NCI-H1417 (cell line): ENCODE data around the gene NTRK1.
A peak's percentile ranks its signal among the peaks of the same experiment; 100 is the strongest.

ENCODE experiments used
- DNase-seq, 3 experiments: peaks; one replicate each; lab custom pipeline; 2025; lab: John Stamatoyannopoulos, UW

The NTRK1 gene

DNA sequence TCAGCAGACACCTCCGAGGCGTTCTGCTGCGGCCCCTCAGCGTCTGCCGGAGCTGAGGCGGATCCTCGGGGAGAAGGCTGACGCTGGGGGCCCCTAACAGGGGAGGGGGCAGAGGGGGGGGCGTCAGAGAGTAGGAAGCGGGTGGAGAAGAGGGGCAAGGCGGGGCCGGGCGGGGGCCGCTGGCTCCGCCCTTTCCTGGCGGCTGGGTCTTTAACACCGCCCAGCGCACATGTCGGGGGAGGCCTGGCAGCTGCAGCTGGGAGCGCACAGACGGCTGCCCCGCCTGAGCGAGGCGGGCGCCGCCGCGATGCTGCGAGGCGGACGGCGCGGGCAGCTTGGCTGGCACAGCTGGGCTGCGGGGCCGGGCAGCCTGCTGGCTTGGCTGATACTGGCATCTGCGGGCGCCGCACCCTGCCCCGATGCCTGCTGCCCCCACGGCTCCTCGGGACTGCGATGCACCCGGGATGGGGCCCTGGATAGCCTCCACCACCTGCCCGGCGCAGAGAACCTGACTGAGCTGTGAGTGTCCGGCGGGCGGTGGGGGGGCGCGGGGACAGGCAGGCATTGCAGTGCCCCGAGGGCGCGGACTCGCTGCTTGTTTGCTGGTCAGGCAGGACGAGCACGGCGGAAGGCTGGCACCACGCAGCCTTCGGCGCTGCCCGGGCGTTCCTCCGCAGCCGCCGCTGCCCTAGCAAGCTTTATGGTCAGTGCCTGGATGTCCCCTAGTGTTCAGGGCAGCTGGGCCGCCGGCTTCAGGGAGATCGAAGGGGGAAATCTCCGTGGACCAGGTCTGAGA is at the start of gene NTRK1:
Gene NTRK1, plus strand, starts transcription at position 238 of the 796 bp plus-strand sequence. Its CDS starts 70 bp downstream, at position 308.
- peak; percentile 76 to 80 (median 76) for DNase-seq

DNA sequence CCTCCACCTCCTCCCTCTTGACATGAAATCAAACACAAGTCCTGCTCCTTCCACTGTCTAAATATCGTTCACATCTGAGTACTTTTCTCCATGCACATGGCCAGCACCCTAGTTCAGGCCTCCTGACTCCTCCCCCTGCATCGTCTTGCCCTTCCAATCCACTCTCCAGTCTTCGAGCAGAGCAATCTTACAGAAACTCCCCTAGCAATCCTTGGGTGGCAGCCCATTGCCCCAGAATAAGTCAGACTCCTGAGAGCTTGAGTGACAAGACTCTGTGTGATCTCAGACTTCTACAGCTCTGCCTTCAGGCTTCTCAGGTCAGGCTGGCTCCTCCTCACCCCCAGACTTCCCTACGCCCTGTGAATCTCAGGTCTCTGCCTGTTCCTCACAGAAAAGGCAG is 49.5 kb upstream of the NTRK1 start:
- no peak for DNase-seq

DNA sequence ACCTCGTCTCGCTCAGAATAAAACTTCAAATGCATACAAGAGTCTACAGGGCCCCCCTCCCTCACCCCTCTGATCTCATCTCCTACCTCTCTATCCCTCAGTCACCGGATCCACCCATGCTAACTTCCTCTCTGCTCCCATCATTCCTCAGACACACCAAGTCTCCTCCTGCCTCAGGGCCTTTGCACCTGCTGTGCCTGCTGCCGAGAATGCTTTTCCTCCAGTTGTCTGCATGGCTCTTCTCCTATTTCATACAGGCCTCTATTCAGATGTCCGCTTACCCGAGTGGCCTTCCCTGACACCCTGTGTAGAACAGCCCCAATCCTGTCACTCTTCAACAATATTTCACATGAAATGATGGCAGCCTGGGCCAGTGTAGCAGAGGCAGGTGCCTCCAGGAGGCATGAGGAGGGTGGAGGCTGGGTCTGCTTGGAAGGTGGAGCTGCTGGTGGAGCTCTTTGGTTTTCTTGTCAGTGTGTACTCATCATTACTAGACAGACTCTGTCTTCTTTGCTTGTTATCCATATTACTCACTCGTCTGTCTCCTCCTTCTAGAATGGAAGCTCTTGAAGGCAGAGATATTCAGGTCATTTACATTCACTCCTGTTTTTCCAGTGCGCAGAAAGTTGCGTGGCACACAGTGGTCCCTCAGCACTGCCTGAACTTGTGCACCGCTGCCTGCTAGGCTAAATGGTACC is 48.2 kb upstream of the NTRK1 start:
- no peak for DNase-seq

DNA sequence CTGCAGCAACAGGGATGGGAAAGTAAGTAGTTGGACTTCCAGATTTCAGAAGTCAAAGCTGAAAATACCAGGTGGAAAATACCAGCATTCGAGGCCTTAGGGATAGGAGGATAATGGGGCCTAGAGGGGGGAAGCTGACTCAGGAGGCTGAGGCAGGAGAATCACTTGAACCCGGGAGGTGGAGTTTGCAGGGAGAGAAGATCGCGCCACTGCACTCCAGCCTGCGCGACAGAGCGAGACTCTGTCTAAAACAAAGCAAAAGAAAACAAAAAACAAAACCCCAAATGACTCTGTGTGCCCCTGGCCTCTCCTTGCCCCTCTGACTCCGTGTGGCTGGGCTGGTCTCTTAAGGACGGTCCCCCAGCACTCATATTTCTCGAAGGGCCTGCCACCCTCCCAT is 47.4 kb upstream of the NTRK1 start:
- peak in 2 of 3 experiments; percentile 28 to 52 for DNase-seq

DNA sequence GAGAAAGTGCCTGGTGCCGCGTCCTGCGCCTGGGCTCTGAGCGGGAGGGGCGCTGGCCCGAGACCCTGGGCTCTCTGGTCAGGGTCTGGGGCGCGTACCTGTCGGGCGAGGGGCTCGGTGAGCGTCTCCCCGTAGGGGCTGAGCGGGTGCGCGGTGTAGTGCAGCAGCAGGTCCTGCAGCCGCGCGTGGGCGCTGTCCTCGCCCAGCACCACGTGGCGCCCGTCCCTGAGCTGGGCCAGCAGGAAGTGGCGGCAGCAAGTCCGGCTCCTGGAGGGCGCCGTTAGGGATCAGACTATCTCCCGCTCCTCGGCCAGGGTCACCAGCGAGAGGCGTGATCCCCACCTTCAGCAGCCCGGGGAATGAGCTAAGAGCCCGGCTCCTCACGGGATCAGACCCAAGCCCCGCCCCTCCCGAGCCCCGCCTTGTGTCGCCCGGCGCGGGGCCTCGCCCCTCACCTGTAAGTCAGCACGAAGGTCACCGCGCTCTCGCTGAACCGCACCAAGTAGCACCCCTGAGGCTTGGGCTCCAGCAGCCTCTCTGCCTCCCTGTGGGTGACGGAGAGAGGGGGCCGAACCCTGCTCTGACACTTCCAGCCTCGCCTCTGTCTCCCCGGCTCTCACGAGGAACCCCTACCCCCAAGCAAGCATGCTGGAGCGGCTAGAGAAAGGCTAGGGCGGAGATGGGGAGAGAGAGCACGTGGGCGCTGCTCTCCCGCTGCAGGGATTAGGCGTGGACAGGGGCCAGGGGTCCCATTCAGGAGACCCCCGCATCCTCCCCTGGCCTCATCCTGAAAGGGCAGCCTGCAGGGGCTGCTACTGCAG is 46.7 kb upstream of the NTRK1 start:
- peak; percentile 83 to 93 (median 88) for DNase-seq

DNA sequence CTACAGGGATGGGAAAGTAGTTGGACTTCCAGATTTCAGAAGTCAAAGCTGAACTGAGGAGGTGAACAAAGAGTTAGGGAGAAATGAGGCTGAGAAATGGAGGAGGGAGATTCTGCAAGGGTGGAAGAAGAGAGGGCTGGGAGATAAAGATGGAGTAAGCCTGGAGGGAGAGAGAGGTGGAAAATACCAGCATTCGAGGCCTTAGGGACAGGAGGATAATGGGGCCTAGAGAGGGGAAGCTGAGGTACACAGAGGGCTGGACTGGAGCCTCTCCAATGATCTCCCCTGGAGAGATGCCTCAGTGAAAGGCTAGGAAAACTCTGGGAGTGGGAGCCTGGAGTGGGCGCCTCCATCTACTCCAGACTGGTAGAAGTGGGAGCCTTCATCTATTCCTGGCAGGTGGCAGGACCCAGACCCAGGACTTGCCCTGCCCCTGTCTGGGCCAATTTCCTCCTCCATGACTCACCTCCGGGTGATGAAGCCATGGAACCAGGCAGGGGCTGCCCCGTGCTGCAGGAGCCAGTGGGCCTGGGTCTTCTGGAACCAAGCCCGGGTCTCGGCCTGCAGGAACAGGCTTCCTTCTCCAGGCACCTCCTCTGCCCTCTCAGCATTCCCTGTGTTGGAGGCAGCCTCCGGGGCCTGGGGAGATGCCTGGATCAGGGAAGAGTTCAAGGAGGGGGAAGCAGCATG is 45.9 kb upstream of the NTRK1 start:
- no peak for DNase-seq

DNA sequence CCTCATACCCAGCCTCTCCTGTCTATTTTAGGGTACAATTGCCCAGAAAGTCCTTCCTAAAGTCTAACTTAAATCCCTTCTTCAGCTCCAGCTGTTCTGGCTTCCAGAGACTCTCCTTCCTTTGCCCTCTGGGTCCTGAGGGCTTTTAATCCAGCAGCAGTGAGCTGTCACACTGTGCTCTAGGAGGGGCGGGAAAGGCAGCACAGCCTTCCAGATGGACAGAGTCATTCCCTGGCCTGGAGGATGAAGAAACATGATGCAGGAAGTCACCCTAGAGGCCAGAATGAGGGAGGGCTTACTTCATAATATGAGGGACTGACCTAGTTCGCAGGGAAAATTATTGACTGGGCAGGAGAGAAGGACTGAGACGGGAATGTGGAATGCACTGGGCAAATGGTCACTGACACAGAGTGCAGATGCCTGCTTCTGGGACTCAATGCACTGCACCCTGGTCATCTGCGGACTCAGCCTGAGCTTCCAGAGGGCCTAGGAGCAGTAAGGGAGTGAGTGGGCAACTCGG is 45.3 kb upstream of the NTRK1 start:
- DNase-seq, result no peak

DNA sequence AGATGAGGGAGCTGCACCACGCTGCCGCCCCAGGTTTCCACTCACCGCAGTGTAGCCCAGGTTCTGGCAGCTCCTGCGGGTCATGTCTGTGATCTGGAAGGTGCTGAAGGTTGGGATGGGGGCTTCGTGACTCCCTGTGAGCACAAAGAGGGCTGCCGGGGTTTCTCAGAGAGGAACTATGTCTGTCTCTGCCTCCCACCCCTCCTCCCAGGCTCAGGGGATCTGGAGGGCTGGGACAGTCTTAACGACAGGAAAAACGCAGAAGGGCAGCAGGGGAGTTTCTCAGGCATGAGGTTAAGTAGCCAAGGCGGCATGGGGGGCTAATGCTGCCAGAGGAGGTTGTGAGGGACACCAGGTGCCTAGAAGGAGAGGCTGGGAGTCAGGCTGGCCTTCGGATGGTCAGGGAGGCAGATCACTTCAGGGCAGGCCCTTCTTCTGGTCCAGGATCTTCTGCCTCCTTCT is 44.7 kb upstream of the NTRK1 start:
- no peak for DNase-seq

DNA sequence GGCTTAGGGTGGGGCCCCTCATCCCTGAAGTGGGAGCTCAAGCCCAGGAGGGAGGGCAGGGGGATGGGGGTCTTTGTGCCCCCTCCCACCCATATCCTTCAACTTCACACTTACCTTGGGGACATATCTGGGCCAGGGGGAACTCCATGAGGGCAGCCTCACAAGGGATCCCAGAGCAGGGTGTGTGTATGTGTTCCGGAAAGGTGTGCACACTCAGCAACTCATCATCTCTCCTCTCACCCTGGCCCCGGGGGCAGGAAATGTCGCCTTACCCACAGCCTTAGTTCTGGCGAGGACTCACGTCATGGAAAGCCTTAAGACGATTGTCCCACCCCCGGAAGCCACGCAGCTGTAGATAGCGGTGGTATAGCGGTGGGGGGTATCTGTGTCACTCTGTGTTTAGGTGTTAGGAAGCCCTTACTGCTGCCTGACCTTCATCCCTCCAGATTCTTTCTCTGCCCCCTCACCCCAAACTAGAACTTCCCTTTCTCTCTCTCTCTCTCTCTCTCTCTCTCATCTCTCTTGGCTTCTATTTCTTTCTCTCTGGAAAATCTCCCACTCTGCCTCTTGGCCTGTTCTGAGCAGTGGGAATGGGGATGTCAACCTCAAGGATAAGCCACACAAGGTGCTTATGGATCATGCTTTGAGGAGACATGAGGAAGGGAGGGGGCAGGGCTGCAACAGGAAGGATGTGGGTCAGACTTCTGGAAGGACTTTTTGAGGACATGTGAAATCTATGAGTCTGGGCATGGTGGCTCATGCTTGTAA is 43.9 kb upstream of the NTRK1 start, which contains the start of gene SH2D2A:
Gene SH2D2A, minus strand, starts transcription at position 288 of the 768 bp plus-strand sequence. Its CDS starts 140 bp downstream, at position 148.
- DNase-seq, result no peak

DNA sequence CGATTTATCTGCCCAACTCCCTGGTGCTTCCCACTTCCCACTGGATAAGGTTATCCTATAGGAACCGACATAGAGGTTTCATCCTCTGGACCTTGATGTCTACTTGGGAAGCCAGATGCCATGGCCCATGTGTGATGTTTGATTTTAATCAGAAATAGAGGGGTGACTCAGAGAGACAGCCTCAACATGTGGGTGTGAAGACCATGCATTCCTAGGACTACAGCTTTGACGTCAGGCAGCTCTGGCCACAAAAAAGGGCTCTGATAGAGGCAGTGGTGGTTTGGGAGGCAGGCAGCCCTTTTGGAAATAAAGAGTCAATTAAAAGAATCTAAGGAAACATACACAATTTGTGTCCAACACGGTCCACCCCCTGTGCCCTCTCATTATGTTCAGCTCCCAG is 38.9 kb upstream of the NTRK1 start:
- DNase-seq, result no peak

DNA sequence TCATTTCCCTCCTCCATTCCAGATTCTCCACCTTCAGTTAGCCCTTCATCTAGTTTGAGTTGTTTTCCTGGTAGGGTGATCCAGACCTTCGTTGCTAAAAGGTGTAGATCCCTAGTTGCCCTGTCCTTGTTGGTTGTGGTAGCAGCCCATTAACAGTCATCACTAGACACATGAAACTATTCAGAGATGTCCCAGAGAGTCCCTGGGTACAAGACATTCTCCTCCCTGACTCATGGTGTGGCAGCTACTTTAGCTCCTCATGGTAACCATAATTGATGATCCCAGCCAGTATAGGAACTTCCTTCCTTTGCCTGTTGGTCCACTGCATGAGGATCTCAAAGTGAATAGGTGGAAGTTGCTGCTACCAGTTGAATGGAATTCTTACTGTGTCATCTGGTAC is 38.0 kb upstream of the NTRK1 start:
- DNase-seq, result no peak

DNA sequence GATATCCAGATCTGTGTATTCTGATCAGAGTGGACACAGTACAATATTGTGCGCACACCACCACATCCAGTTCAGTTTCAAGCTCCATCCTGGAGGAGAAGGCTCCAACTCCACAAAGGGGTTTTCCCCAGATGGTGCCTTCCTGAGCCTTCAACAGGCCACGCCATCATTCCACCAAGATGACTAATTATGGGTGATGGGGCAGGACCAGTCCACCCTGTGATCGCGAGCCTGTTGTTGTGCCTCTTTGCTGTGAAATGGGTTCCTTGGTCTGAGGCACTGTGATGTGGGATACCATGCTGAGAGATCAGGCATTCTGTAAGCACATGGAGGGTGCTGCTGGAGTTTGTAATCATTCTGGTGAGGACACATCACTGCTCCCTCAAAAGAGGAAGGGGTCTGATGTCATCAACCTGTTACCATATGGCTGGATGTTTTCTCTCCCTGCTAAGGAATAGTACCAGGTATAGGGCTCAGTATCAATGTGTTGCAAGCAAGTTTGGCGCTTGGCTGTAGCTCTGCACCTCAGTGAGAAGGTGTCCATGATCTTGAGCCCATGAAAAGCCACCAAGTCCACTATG is 37.4 kb upstream of the NTRK1 start:
- no peak for DNase-seq

DNA sequence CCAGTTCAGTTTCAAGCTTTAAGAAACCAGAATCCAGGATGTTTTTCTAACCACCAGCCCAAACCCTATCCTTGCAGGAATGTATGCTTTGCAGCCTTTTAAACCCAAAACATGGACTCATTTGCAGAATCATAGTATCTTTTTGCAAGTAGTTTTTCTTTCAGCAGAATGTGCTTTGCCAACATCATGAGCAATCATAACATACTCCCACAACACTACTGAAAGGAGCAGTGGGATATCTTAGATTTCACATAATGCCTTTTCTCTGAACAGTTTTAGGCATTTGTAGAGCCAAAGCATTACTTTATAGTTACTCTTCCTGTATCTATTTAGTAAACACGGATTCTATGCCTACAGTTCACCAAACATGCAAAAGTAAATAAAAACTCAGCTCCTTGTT is 34.0 kb upstream of the NTRK1 start:
- no peak for DNase-seq

DNA sequence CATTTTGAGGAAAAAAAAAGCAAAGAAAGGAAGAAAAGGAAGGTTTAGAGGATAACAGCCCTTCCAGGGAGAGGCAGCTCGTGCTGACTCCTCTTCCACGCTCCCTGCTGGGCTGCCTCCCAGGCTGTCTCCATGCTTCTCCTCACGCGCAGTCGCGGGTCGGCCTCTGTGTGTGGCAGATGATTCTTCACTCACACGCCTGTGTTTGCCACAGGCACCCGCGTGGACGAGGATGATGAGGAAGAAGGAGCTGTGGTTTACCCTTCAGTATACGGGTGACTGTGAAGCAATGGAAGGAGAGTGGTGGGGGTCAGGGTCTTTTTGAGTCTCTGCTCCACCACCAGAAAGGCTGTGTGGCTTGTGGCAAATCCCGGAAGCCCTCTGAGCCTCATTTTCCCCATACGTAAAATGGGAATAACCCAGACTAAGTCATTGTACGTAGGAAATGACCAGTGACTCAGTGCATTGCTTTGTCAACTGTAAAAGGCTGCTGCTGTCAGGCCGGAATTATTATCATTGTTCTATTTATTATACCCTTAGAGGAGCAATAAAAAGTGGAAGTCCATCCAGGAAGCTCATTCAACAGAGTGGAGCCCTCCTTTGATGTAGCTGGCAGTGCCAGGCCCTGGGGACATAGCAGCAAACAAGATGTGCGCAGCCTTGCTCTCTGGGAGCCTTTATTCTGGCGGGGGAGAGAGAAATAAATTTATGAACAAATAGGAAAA is 32.1 kb upstream of the NTRK1 start:
- DNase-seq, result no peak

DNA sequence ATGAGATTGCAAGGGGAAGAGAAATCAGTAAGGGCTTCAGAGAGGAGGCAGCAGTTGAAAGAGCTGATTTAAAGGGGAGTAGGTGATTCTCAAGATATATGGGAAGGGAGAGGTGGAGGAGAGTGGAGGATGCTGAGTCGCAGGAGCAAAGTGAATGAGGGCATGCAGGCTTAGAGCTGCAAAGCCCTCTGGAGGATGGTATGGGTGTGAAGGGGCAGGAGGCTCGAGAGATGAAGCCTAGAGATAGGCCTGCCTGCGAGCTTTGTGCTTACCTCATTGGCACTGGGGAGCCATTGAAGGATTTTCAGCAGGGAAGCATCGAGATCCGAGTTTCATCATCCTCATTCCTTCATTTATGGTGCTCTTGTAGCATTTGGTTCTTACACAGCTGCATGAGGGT is 28.2 kb upstream of the NTRK1 start:
- no peak for DNase-seq

DNA sequence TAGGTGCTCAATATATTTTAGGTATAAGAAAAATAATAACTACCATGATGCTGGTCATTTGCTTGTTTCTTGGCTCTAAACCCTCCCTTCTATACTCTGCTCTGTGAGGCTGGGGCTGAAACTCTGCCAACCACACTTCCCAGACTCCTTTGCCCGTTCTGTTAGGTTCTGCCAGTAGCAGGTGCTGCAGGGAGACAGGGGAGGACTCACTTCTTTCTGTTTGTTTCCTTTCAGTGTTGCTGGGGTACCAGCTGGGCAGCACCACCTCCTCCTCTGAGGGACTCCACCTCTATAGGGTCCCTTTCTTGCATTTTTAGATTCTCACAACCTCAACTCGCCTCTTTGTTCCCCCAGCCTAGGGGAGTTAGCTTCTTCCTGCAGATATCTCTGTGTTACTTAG is 27.1 kb upstream of the NTRK1 start:
- DNase-seq, result no peak

DNA sequence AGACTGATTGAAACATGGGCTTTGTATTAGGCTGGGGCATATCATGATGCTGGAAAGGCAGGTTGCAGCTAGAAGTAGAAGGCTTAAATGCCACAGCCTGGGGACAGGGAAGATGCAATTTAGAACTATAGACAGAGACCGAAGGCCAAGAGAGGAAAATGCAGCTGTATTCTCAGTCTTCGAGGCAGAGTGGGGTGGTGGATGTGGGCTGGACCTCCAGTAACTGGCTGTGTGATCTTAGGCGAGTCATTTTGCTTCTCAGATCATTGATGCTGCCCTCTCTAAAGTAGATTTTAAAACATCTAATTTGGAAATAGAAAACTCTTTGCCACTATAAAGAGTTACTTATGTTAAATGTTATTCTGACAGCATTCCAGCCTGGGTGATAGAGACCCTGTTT is 26.3 kb upstream of the NTRK1 start:
- no peak for DNase-seq

DNA sequence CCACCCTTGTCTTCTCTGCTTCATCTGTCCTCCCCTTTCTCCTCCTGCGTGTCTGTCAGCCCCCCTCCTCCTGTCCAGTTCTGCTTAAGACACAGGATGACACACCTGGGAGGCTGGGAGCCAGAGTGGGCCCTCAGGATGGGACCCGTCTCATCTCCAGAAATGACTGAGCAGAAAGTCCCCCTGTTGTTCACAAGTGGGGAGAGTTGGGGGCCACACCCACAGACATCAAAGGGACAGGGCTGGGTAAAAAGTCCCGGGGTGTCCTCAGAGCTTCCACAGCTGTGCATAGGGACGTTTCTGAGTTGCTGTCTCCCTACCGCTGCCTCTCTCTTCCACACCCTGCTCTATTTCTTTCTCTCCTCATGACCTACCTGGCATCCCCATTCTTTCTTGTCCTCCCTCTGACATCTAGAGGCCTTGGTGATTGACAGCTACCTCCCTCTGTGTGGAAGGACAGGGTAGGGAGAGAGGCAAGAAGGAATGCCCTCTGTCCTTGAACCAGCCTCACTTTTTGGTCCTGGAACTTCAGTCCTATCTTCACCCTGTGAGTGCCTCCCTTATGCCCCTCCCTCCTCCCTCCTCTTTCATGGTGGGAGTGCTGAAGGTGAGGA is 24.5 kb upstream of the NTRK1 start:
- DNase-seq, result no peak

DNA sequence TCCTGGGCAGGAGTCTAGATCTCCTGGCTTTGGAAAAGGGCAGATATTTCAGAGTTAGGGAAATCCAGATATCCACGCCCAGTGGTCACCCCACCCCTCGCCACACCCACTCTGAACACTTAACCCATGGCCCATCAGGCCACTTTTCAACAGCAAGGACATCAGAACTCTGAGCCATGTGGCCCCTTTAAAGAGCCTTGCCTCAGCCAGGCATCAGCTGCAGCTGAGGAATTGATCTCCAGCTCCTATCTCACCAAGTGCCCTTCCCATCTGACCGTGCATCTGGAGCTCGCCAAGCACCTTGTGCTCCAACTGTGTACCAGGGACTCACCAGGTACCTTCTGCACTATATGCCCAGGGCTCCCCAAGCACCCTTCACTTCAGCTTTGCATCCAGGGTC is 23.8 kb upstream of the NTRK1 start:
- no peak for DNase-seq
